OCI-LY7 (cell line): ENCODE data around the gene CCBE1. TPM values are rescaled to one million over a fixed set of nuclear protein-coding genes. Genes with fewer than 3 reads are reported as not detected.

ENCODE experiments used
- BruUV-seq: library from RNA; stranded (reverse); fragments of 400-500 nt; replicated peaks from 2 replicates; lab custom pipeline; 2021; lab: Mats Ljungman, UMichigan
- CTCF ChIA-PET: fragments of 300-600 bp; sonication (Branson Sonifier 250); formaldehyde crosslinking; loops from one replicate; lab custom pipeline; 2022; ENCODE audit warnings: antibody characterized with exemption; ENCODE audit not compliant: unreplicated experiment; lab: Charles Lee
- POLR2A ChIA-PET: fragments of 300-600 bp; sonication (Branson Sonifier 250); formaldehyde crosslinking; loops from one replicate; lab custom pipeline; 2022; ENCODE audit warnings: antibody characterized with exemption; lab: Charles Lee
- DNase-seq: peaks from one replicate; pipeline ENCODE4 v3.0.0-alpha.2; 2015; ENCODE audit warnings: low spot score
- H2AFZ ChIP-seq: fragments of 200-600 bp; sonication (generic), shearing (Covaris generic); 2 replicates; pipeline ENCODE4 v1.6.1; 2014; ENCODE audit warnings: mild to moderate bottlenecking, antibody characterized with exemption, low read length, moderate library complexity
- H3K27ac ChIP-seq: fragments of 200-600 bp; sonication (generic); 2 replicates; pipeline ENCODE4 v1.5.1; 2014; ENCODE audit warnings: mixed run types, low read depth, mild to moderate bottlenecking, moderate library complexity, low read length, inconsistent platforms; ENCODE audit not compliant: poor library complexity, severe bottlenecking
- H3K36me3 ChIP-seq: fragments of 200-600 bp; sonication (generic); 2 replicates; pipeline ENCODE4 v1.6.1; 2014; ENCODE audit warnings: mild to moderate bottlenecking, antibody characterized with exemption, low read length, moderate library complexity, mixed read lengths; ENCODE audit not compliant: insufficient read depth
- H3K4me1 ChIP-seq: fragments of 200-600 bp; sonication (generic); 2 replicates; pipeline ENCODE4 v1.5.1; 2014; ENCODE audit warnings: mild to moderate bottlenecking, low read length; ENCODE audit not compliant: insufficient read depth, poor library complexity, severe bottlenecking
- H3K4me2 ChIP-seq: fragments of 200-600 bp; sonication (generic); 2 replicates; pipeline ENCODE4 v1.6.1; 2014; ENCODE audit warnings: mild to moderate bottlenecking, low read length
- H3K4me3 ChIP-seq: fragments of 200-600 bp; sonication (generic); 2 replicates; pipeline ENCODE4 v1.5.1; 2014; ENCODE audit warnings: mild to moderate bottlenecking, low read depth, low read length; ENCODE audit not compliant: poor library complexity, severe bottlenecking
- H3K79me2 ChIP-seq: fragments of 200-600 bp; sonication (generic); 2 replicates; pipeline ENCODE4 v1.6.1; 2016; ENCODE audit warnings: low read depth, mild to moderate bottlenecking, low read length, moderate library complexity, mixed read lengths; ENCODE audit not compliant: insufficient read depth
- H3K9me2 ChIP-seq: fragments of 200-600 bp; sonication (generic); 2 replicates; pipeline ENCODE4 v1.6.1; 2016; ENCODE audit warnings: mild to moderate bottlenecking, low read length, mixed read lengths; ENCODE audit not compliant: insufficient read depth
- H3K9me3 ChIP-seq: fragments of 200-600 bp; sonication (generic); 2 replicates; pipeline ENCODE4 v1.6.1; 2014; ENCODE audit warnings: mild to moderate bottlenecking, mixed run types, low read length, mixed read lengths
- H4K20me1 ChIP-seq: fragments of 200-600 bp; sonication (generic); 2 replicates; pipeline ENCODE4 v1.6.1; 2014; ENCODE audit warnings: mild to moderate bottlenecking, antibody characterized with exemption, low read length, moderate library complexity, mixed read lengths; ENCODE audit not compliant: insufficient read depth
- EZH2phosphoT487 ChIP-seq: fragments of 200-600 bp; sonication (generic); IDR thresholded peaks from 2 replicates; pipeline ENCODE4 v1.6.1; 2018; ENCODE audit warnings: low read depth, borderline replicate concordance, mild to moderate bottlenecking, mixed run types, antibody characterized with exemption, low read length, moderate library complexity, mixed read lengths
- intact Hi-C: fragments of 100-400 bp; cut with micrococcal nuclease; formaldehyde crosslinking; loops from one replicate; pipeline ENCODE4 v1.10.0; 2022; ENCODE audit not compliant: unreplicated experiment
- total RNA-seq, 2 experiments: library from RNA; depleted of rRNA in 1 of 2; stranded (reverse); fragments of >200 nt in 1 of 2; shearing (Covaris generic) in 1 of 2; gene quantifications; 2 replicates each; pipeline ENCODE4 v1.2.3, GENCODE V29; 2014 to 2022
- TF ChIP-seq, protein P1 (sequence below): fragments of 200-600 bp; sonication (generic); conservative IDR thresholded peaks from 2 replicates; pipeline ENCODE4 v1.5.1; 2014; ENCODE audit warnings: mild to moderate bottlenecking, antibody characterized with exemption, low read length, moderate library complexity, mixed read lengths

The CCBE1 gene
- total RNA-seq, 2 experiments from 2014 or later = 0.16 to 0.70 TPM

DNA sequence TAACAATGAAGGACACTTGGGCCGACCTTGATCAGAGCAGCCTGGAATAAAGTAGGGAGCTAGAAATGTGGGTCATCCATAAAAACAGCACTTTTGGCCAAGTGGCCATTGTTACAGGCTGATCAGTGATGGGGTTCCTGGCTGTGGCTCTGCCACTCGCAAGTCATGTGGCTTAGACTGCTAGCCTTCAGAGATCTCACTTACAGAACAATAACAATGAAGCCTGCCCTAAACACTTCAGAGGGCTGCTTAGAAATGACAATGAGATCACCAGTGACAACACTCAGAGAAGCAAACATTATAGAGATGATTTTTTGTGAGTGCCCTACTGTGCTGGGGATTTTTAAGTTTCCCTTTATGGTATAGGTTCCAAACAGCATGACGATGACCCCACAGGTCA lies 230.2 kb downstream of the CCBE1 start:
- no peak overlapping the region for H3K27ac ChIP-seq
- H3K4me3 ChIP-seq = no peak overlapping the region
- no peaks in the 10 kb centered on the region for H3K36me3 ChIP-seq
- no peak for DNase-seq
- TF ChIP-seq, protein P1, sequence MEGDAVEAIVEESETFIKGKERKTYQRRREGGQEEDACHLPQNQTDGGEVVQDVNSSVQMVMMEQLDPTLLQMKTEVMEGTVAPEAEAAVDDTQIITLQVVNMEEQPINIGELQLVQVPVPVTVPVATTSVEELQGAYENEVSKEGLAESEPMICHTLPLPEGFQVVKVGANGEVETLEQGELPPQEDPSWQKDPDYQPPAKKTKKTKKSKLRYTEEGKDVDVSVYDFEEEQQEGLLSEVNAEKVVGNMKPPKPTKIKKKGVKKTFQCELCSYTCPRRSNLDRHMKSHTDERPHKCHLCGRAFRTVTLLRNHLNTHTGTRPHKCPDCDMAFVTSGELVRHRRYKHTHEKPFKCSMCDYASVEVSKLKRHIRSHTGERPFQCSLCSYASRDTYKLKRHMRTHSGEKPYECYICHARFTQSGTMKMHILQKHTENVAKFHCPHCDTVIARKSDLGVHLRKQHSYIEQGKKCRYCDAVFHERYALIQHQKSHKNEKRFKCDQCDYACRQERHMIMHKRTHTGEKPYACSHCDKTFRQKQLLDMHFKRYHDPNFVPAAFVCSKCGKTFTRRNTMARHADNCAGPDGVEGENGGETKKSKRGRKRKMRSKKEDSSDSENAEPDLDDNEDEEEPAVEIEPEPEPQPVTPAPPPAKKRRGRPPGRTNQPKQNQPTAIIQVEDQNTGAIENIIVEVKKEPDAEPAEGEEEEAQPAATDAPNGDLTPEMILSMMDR = no peak
- TF ChIP-seq EZH2phosphoT487 = no peak
- H4K20me1 ChIP-seq = no peaks in the 10 kb centered on the region
- H3K9me3 ChIP-seq = no peaks in the 10 kb centered on the region
- H3K4me2 ChIP-seq = no peak overlapping the region
- no peaks in the 10 kb centered on the region for H3K9me2 ChIP-seq
- no peaks in the 10 kb centered on the region for H3K4me1 ChIP-seq
- H3K79me2 ChIP-seq = no peaks in the 10 kb centered on the region
- intact Hi-C loops = no loop called here
- ChIA-PET CTCF (no interaction called here), POLR2A (no interaction called here)
- no peak overlapping the region for H2AFZ ChIP-seq
- no TSS peak for BruUV-seq

DNA sequence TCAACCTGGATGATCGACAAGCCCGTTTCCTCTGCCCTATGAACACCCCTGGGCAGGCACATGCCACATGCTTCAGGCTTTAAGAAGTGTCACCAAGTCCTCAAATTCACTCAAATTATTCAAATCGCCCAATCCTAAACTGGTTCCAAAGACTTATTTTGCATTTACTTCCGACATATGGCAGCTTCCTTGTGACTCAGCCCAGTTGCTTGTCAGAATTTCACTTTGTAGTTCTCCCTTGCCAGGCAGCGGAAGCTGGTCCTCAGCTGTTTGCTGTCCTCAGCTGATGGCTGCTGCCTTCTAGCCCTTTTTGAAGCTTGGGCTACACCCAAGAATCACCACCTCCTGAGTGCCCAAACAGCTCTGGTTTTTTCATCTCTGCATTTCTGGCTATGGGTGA lies 232.7 kb downstream of the CCBE1 start:
- Histone ChIP-seq H3K79me2 (no peaks in the 10 kb centered on the region), H3K27ac (no peak overlapping the region), H3K9me2 (no peaks in the 10 kb centered on the region), H3K36me3 (no peaks in the 10 kb centered on the region), H4K20me1 (no peaks in the 10 kb centered on the region), H3K9me3 (no peaks in the 10 kb centered on the region), H3K4me1 (no peaks in the 10 kb centered on the region), H2AFZ (no peak overlapping the region), H3K4me3 (no peak overlapping the region), H3K4me2 (no peak overlapping the region)
- no peak for DNase-seq
- TF ChIP-seq, protein P1 = no peak
- no peak for TF ChIP-seq EZH2phosphoT487
- intact Hi-C loops = no loop called here
- BruUV-seq = no TSS peak
- ChIA-PET CTCF (no interaction called here), POLR2A (no interaction called here)

DNA sequence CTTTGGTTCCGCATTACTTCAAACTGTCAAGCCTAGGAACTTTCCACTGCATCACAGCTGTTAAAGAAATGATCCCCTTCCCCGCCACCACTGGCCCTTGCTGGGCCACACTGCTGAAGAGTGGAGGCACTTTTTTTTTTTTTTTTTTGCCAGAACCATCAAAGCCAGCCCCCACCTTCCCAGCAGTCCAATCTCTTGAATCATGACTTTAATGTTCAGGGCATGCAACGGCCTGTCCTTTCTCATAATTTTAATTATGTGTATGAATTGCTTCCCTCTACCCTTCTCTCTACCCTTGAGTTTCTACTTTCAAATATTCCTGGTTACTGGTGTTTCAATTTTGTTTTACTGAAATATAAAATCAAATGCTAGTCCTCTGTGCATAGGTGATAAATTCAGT lies 236.1 kb downstream of the CCBE1 start:
- BruUV-seq = no TSS peak
- TF ChIP-seq, protein P1 = no peak
- no peak for TF ChIP-seq EZH2phosphoT487
- no peak overlapping the region for H2AFZ ChIP-seq
- intact Hi-C loops = no loop called here
- no peak for DNase-seq
- CTCF ChIA-PET = no interaction called here
- H3K27ac ChIP-seq = no peak overlapping the region
- POLR2A ChIA-PET = no interaction called here
- no peak overlapping the region for H3K4me3 ChIP-seq
- H3K36me3 ChIP-seq = no peaks in the 10 kb centered on the region
- H3K9me3 ChIP-seq = no peaks in the 10 kb centered on the region
- no peaks in the 10 kb centered on the region for H3K9me2 ChIP-seq
- no peak overlapping the region for H3K4me2 ChIP-seq
- no peaks in the 10 kb centered on the region for H3K4me1 ChIP-seq
- H4K20me1 ChIP-seq = no peaks in the 10 kb centered on the region
- H3K79me2 ChIP-seq = no peaks in the 10 kb centered on the region
